ENCODE data around the gene BORA. TPM values are rescaled to one million over a fixed set of nuclear protein-coding genes. Genes with fewer than 3 reads are reported as not detected.
"Not testable (repeated sequence)": the region's sequence is repeated elsewhere in the genome, so short reads cannot be mapped to it uniquely, and the experiment has no call there.

BORA gene
- total RNA-seq, 4 donors from 2014 or later, result 5.0 to 22.3 (median 10.2) TPM

- TF ChIP-seq POLR2A (IDR thresholded peaks at IDR 0.05) (no peak), CTCF (IDR thresholded peaks at IDR 0.05) (no peak)
- H3K9me3 ChIP-seq, result no peaks in the 10 kb centered on the region
- no peaks in the 10 kb centered on the region for H3K27me3 ChIP-seq
- H3K4me3 ChIP-seq, result no peak overlapping the region
- no peak for DNase-seq
- H3K36me3 ChIP-seq, result no peaks in the 10 kb centered on the region
- H3K27ac ChIP-seq, result no peak overlapping the region
- H3K4me1 ChIP-seq, result no peaks in the 10 kb centered on the region
Observed at GRCh38 chr13:72700509-72700908, 27.2 kb upstream of the BORA start.

- Histone ChIP-seq H3K36me3 (peaks cover 0 to 47% (median 0%) of the 10 kb centered on the region in 3 donors), H3K4me1 (no peaks in the 10 kb centered on the region), H3K27me3 (no peaks in the 10 kb centered on the region), H3K4me3 (no peak overlapping the region), H3K27ac (no peak overlapping the region), H3K9me3 (no peaks in the 10 kb centered on the region)
- no peak for TF ChIP-seq POLR2A (IDR thresholded peaks at IDR 0.05)
- TF ChIP-seq CTCF (IDR thresholded peaks at IDR 0.05), result no peak
- DNase-seq, result no peak
Observed at GRCh38 chr13:72716776-72717175, 10.9 kb upstream of the BORA start.

GRCh38 chr13:72726185-72726584 is 1.5 kb upstream of the BORA start:
- not testable (repeated sequence) for DNase-seq, H3K27ac ChIP-seq, H3K9me3 ChIP-seq, H3K36me3 ChIP-seq, H3K27me3 ChIP-seq
- H3K4me3 ChIP-seq, result peak overlapping the region in 1 of 4 donors; percentile 92
- peaks cover 0 to 22% (median 8%) of the 10 kb centered on the region in 4 donors for H3K4me1 ChIP-seq

- TF ChIP-seq POLR2A (IDR thresholded peaks at IDR 0.05) (no peak), CTCF (IDR thresholded peaks at IDR 0.05) (no peak)
- Histone ChIP-seq H3K9me3 (no peaks in the 10 kb centered on the region), H3K27me3 (no peaks in the 10 kb centered on the region), H3K36me3 (no peaks in the 10 kb centered on the region), H3K4me3 (peak overlapping the region; percentile 64 to 92 (median 88)), H3K27ac (peak overlapping the region; percentile 60 to 81 (median 64)), H3K4me1 (peaks cover 0 to 22% (median 8%) of the 10 kb centered on the region in 4 donors)
- DNase-seq, result peak; percentile 43 to 73 (median 62)
Observed at GRCh38 chr13:72726726-72727416, 852 bp upstream of the BORA start.

GRCh38 chr13:72728290-72728605 is 525 bp downstream of the BORA start:
- TF ChIP-seq POLR2A (IDR thresholded peaks at IDR 0.05) (no peak), CTCF (IDR thresholded peaks at IDR 0.05) (no peak)
- DNase-seq, result no peak
- Histone ChIP-seq H3K27ac (peak overlapping the region; percentile 44 to 81 (median 60)), H3K36me3 (peaks cover 0 to 4% (median 0%) of the 10 kb centered on the region in 3 donors), H3K9me3 (no peaks in the 10 kb centered on the region), H3K4me3 (peak overlapping the region; percentile 64 to 92 (median 88)), H3K4me1 (peaks cover 0 to 22% (median 8%) of the 10 kb centered on the region in 4 donors), H3K27me3 (no peaks in the 10 kb centered on the region)

GRCh38 chr13:72737033-72737432 is 9.3 kb downstream of the BORA start:
- H3K27me3 ChIP-seq, result no peaks in the 10 kb centered on the region
- no peak overlapping the region for H3K27ac ChIP-seq
- no peak for DNase-seq
- TF ChIP-seq CTCF (IDR thresholded peaks at IDR 0.05) (no peak), POLR2A (IDR thresholded peaks at IDR 0.05) (no peak)
- no peak overlapping the region for H3K4me3 ChIP-seq
- H3K9me3 ChIP-seq, result no peaks in the 10 kb centered on the region
- H3K4me1 ChIP-seq, result no peaks in the 10 kb centered on the region
- peaks cover 0 to 15% (median 0%) of the 10 kb centered on the region in 3 donors for H3K36me3 ChIP-seq
